Occipital lobe (tissue), 2 donors: Measurements from ENCODE around the gene ATF7IP2. TPM values are rescaled to one million over a fixed set of nuclear protein-coding genes. Genes with fewer than 3 reads are reported as not detected.
A peak's percentile ranks its signal among the peaks of the same experiment; 100 is the strongest.
"Not testable (repeated sequence)": the region's sequence is repeated elsewhere in the genome, so short reads cannot be mapped to it uniquely, and the experiment has no call there.

Experiments
- DNase-seq: peaks from one replicate; lab custom pipeline; 2025; lab: John Stamatoyannopoulos, UW
- total RNA-seq: library from RNA; depleted of rRNA; stranded (reverse); fragments of >200 nt; gene quantifications from one replicate; pipeline ENCODE4 v1.2.3, GENCODE V29; 2014

Gene ATF7IP2, protein sequence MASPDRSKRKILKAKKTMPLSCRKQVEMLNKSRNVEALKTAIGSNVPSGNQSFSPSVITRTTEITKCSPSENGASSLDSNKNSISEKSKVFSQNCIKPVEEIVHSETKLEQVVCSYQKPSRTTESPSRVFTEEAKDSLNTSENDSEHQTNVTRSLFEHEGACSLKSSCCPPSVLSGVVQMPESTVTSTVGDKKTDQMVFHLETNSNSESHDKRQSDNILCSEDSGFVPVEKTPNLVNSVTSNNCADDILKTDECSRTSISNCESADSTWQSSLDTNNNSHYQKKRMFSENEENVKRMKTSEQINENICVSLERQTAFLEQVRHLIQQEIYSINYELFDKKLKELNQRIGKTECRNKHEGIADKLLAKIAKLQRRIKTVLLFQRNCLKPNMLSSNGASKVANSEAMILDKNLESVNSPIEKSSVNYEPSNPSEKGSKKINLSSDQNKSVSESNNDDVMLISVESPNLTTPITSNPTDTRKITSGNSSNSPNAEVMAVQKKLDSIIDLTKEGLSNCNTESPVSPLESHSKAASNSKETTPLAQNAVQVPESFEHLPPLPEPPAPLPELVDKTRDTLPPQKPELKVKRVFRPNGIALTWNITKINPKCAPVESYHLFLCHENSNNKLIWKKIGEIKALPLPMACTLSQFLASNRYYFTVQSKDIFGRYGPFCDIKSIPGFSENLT
- 14.8 TPM for total RNA-seq

DNA sequence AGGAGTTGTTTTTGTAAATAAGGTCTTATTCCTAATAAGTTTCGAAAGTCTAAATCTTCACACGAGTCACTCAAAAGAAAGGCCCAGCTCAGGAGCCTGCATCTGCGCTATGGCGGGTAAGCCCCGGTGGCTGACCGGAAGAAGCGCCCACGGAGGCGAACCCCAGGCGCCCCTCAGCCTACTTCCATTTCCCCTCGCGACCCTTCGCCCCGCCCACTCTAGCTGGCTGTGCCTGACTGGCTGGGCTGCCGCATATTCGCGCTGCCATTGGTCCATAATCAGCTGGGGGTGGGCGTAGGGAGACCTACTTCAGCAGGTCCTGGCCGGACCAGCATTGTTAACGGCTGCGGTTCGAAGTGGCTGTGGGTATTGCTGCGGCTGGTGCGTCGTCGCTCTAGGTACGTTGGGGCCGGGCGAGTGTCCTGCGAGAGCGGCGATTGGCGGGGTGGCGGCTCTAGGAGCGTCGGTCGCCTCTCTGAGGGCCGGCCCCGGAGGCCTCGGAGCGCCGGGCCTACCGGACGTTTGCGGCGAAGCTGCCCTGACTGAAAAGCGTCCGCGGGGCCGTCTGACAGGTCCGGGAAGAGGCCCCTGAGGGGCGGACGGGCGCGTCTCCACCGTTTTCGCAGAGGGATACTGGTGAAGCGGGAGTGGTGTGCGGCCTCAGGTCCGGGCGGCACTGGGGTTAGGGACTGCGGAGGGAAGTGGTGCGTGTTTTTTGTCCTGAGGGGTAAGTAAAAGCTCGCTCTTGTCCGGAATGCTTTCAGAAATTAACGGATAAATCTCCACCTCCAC lies at the start of gene ATF7IP2:
TSS of gene ATF7IP2 (plus strand) at position 337 of the 792 bp plus-strand sequence. CDS start 44,560 bp downstream, outside the sequence.
- DNase-seq = peak; percentile 78

DNA sequence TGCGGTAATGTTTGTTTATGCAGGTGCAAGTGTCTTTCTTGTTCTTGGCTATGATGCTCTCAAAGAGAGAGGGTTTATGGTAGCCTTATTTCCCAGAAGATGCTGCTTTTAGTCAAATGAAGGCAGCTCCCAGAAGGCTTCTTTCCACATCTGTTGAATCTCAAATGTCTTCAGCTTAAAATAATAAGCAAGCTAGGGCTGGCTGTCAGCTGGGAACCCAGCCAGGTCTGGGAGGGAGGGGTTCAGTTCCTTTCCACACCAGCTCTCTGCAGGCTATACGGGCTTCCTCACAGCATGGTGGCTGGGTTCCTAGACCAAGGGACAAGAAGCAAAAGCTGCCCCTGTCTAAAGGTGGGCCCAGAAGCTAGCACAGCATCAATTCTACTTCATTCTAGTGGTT lies 47.4 kb upstream of the ATF7IP2 start:
- DNase-seq = no peak

DNA sequence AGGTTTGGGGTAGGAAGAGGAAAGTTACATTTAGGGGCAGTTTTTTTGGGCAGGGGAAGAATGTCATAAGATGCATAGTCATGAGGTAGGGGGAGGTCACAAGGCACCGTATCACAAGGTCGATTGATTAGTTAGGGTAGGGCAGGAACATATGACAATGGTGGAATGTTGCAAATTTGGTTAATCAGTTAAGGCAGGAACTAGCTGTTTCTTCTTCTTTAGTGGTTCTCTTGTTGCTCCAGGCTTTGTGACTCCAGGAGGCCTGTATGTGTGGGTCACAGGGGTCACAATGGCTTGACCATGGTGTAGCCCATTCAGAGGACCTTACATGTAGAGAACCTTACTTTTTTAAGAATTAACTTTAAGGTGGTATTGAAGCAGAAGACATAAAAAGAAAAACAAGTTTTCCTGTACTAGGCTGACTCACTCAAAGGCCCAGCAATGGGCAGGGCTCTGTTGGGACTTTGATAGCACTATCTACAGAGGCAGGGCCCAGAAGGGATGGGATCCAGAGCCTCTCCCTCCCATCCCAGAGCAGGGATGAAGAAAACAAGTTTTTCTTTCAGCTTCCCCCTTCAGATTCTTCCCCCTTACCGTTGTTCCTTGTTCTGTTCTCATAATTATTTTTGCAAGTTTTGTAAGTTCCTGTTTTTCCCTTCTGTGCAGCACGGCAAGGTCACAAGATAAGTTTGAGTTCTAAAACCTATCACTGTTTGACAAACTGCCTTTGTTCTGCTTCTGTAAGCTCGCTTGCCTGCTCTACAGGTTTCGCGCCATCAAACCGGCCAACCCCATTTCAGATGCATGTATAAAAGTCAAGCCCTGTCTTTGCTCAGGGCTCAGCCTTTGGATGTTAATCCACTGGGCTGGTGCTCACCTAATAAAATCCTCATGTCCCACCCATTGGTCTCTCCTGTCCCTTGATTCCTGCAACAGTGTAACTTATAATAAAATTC lies 45.8 kb upstream of the ATF7IP2 start:
- DNase-seq = no peak

DNA sequence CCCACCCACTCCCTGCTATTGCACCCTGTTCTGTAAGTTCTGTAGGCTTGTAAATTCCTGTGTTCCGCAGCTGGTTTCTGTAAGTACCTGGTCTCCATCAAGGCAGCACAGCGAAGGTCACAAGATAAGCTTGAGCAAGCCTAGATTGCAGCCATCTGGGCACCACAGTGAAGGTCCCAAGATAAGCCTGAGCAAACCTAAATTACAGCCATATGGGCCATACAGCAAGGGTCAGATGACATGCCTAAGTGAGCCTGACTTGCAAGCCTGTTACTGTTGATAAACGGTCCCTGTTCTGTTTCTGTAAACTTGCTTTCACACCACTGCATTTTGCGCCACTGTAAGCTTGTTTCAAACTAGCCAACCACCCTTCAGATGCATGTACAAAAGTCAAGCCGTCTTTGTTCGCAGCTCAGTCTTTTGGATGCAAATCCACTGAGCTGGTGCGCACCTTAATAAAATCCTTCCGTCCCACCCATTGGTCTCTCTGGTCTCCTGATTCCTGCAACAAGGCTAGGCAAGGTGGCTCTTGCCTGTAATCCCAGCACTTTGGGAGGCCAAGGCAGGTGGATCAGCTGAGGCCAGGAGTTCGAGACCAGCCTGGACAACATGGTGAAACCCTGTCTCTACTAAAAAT lies 42.6 kb upstream of the ATF7IP2 start:
- DNase-seq = no peak

DNA sequence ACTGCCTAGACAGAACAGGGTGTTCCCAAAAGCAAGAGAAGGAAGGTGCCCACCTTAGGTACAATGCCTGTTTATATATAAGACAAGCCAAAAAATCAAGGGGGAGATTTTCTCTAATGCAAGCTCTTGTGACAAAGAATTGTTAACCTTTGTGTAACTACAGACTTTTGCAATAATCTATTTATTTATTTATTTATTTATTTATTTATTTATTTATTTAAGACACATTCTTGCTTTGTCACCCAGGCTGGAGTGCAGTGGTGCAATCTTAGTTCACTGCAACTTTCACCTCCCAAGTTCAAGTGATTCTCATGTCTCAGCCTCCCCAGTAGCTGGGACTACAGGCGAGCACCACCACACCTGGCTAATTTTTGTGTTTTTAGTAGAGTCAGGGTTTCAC lies 41.2 kb upstream of the ATF7IP2 start:
- not testable (repeated sequence) for DNase-seq

DNA sequence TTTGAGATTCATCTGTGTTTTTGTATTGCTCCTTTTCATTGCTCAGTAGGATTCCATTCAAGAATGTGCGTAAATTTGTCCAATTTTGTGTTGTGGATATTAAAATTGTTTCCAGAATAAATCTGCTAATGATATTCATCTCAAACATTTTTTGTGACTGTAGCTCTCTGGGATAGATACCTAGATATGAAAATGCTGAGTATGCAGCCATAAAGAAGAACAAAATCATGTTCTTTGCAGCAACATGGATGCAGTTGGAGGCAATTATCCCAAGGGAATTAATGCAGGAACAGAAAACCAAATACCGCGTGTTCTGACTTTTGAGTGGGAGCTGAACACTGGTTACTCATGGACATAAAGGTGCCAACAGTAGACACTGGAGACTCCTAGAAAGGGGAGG lies 40.2 kb upstream of the ATF7IP2 start:
- no peak for DNase-seq

DNA sequence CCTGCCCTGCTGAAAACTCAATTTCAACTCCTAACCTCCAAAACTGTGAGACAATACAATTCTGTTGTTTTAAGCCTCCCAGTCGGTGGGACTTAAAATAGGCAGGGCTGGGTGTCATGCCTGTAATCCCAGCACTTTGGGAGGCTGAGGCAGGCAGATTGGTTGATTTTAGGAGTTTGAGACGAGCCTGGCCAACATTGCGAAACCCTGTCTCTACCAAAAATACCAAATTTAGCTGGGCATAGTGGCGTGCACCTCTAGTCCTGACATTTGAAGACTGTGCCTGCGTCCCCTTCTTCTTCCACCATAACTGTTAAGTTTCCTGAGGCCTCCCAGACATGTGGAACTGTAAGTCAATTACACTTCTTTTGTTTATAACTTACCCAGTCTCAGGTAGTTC lies 36.0 kb upstream of the ATF7IP2 start:
- DNase-seq = no peak

DNA sequence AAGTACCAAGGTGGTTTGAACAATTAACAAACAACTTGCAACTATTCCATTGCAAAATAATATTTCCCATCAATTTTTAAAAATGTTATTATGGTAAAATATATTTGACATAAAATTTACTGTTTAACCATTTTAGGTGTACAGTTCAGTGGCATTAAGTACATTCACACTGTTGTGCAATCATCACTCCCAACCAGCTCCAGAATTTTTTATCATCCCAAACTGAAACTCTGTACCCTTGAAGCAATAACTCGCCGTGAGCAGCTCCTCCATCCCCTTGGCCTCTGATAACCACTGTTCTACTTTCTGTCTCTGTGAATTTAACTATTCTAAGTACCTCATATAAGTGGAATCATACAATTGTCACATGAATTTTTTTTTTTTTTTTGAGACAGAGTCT lies 33.6 kb upstream of the ATF7IP2 start:
- no peak for DNase-seq

DNA sequence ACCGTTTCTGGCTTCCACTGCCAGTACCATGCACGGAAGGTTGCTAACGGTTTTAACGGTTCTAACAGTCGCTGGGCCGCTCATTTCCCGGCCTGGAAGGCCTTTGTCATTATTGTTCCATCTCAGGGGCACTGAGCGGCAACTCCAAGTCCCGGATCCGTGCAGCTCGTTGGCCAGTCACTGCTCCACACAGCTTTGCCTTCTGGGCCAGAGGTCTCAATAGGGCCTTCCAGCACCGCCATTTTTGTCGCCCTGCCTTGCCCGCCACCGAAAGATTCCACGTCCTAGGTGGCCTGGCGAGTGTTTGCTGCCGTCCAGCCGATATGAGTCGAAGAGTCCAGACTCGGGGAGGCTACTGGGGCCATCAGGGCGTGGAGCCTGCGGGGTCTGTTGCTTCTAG lies 30.3 kb upstream of the ATF7IP2 start:
- no peak for DNase-seq

DNA sequence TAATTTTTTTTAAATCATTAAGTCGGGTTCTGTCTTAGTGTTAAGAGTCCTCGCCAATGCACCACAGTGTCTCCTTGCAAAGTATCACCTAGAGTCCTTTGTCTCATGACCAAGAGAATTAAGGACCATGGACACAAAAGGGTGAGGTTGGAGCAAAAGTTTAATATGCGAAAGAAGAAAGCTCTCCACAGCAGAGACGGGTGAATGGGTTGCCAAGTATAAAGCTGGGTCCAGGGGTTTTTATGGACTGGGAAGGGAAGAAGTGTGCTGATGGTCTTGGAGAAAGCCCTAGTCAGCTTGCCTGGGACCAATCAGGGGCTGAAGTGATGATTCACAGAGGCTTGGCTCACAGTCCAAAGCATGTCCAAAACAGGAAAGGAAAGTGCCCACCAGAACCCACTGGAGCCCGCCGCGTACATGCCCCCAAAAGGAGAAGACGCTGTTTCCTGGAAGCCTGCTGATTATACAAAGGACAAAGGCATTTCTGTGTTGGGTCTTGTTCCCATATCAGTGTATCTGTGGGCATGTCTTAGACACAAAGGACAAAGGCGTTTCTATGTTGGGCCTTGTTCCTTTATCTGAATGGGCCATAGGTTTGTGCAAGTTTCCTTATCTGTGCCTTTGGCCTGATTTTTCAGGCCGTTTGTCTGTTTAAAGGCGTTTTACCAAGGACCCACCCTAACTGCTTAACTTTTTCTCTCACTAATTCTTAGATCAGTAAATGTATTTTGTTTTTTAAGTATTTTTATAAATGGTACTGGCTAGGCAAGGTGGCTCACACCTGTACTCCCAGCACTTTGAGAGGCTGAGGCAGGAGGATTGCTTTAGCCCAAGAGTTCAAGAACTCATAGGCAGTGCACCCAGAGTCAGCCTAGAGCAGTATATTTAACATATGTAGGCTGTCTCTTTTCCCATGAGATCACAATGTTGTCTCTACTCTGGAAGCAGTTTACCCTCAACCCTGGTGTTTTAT lies 28.7 kb upstream of the ATF7IP2 start:
- DNase-seq = no peak

DNA sequence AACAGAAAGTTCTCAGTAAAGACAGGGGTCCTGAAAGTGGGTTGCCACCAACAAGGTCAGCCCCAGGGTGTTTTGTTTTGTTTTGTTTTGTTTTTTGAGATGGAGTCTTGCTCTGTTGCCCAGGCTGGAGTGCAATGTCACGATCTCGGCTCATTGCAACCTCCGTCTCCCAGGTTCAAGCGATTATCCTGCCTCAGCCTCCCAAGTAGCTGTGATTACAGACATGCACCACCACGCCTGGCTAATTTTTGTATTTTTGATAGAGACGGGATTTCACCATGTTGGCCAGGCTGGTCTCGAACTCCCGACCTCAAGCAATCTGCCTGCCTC lies 24.1 kb upstream of the ATF7IP2 start:
- not testable (repeated sequence) for DNase-seq

DNA sequence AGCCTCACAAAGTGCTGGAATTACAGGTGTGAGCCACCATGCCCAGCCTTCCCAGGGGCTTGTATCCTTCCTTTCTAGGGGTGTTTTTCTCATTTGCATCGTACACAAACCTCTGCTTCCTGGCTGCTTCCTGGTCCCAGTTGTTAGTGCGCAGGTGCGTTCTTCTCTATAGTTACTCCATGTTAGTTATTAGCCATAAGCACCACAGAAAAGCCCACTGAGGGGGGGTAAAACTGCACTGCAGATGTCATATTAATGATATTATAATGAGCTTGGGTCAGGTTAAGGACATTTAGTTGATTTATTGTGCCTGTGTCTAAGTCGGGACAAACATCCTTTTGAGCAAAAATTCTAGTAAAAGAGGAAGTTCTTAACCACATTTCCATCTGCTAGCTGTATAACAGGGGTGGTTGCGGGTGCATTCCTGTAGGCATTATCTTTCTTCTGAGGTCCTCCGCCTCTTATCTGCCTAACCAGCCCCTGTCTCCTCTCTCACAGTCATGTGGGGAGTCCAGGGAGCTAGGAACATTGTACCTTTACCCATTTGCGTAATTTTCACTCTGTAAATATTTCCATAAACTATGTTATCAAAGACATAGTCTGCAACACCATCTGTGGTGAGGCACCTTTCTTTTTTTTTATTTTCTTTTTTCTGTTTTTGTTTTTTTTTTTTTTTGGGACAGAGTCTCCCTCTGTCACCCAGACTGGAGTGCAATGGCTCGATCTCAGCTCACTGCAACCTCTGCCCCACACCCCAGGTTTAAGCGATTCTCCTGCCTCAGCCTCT lies 23.6 kb upstream of the ATF7IP2 start:
- DNase-seq = no peak

DNA sequence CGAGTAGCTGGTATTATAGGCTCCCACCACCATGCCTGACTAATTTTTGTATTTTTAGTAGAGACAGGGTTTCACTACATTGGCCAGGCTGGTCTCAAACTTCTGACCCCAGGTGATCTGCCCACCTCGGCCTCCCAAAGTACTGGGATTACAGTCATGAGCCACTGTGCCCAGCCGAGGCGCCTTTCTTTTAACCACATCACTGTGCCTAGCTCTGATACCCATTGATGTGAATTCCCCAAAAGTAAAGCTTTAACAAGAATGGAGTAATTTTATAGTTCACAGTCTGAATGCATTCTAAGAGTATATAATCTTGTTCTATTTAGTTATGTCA lies 23.0 kb upstream of the ATF7IP2 start:
- DNase-seq = not testable (repeated sequence)

DNA sequence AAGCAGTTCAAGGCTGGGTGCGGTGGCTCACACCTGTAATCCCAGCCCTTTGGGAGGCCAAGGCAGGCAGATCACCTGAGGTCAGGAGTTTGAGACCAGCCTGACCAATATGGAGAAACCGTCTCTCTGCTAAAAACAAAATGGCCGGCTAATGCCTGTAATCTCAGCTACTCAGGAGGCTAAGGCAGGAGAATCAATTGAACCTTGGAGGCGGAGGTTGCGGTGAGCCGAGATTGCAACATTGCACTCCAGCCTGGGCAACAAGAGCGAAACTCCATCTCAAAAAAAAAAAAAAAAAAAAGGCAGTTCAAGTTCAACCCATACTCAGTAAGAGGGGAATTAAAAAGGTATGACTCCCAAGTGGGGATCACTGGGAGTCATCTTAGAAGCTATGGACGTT lies 19.2 kb upstream of the ATF7IP2 start:
- DNase-seq = not testable (repeated sequence)

DNA sequence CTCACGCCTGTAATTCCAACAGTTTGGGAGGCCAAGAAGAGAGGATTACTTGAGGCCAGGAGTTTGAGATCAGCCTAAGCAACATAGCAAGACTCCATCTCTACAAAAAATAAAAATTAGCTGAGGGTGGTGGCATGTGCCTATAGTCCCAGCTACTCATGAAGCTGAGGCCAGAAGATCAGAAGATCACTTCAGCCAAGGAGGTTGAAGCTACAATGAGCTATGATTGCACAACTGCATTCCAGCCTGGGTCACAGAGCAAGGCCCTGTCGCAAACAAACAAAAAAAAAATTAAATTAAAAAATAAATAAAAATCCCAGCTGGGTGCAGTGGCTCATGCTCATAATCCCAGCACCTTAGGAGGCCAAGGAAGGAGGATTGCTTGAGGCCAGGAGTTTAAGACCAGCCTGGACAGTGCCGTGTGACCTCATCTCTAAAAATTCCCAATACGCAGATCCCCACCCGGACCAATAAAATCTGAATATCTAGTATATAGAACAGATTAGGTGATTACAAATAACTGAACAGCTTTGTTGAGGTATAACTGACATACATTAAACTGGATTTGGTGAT lies 18.2 kb upstream of the ATF7IP2 start:
- no peak for DNase-seq

DNA sequence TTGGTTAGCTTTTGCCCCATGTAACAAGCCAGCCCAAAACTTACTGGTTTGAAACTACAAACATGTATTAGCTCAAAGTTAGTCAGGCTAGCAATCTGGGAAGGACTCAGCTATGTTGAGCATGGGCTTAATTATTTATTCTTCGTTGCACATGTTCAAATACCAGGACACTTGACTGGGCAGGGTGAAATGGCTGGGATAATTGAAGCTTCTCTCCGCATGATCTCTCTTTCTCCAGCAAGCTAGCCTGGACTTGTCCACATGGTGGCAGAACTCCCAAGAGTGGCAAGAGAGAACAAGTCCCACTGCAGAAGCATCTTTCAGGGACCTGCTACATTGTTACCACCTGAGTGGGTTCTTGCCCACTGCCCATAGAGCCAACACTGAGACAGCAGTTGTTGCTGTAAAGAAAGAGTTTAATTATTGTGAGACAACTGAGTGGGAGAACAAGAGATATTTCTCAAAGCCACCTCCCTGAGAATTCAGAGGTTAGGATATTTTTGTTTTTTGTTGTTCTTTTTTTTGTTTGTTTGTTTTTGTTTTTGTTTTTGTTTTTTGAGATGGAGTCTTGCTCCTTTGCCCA lies 16.8 kb upstream of the ATF7IP2 start:
- DNase-seq = no peak

DNA sequence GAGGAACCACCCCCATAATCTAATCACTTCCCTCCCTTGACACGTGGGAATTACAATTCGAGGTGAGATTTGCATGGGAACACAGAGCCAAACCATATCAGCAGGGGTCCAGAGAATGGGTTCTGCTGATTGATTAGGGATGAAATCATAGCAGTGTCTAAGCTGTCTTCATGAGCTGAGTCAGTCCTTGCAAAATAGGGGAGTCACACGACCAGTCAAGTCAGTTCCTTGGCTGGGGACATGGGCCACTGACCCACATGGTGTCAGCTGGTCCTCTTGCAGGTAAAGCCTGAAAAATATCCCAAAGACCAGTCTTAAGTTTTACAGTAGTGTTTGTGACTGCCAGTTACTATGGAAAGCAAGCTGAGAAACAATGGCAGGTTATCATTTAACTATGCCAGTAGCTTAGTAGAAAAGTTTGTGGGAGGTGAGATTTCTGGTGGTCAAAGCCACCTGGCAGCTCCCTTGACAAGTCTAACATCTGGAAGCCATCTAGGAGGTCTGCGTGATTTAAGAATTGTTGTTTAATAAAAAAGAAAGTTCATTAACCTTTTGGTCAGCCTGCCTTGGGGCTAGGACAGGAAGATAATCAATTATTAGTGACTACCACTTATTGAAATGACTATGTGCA lies 15.7 kb upstream of the ATF7IP2 start:
- no peak for DNase-seq

DNA sequence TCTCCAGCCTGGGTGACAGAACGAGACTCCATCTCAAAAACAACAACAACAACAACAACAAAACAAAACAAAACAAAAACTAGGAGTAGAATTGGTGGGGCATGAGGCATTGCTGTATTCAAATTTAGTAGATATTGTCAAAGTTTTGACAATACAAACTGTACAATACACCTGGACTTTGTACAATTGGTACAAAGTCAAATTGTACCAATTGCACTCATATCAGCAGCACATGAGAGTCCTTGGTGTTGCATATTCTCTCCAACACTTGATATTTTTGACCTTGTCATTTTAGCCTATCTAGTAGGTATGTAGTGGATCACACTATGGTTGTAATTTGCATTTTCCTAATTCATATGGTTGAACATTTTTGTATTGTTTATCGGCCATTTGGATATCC lies 14.3 kb upstream of the ATF7IP2 start:
- no peak for DNase-seq
